Kidney (tissue), 14 donors: ENCODE data around the gene PDE9A. TPM values are rescaled to one million over a fixed set of nuclear protein-coding genes. Genes with fewer than 3 reads are reported as not detected.

Source experiments
- DNase-seq, 5 donors: peaks; one replicate each; pipeline ENCODE4 v3.0.0-alpha.2; 2013 to 2020
- FAIRE-seq: peaks from 2 replicates; lab custom pipeline; 2012; peaks lifted over from hg19 to GRCh38; lab: Jason Lieb, UNC
- H3K27ac ChIP-seq, 2 donors: one replicate each; pipeline ENCODE4 v1.7.0; 2013; ENCODE audit warnings: low read depth in 2 of 2, low read length in 2 of 2, inconsistent platforms in 1 of 2
- H3K27me3 ChIP-seq: one replicate; pipeline ENCODE4 v1.7.1; 2013; ENCODE audit warnings: low read length, inconsistent platforms; ENCODE audit not compliant: control insufficient read depth, insufficient read depth
- H3K36me3 ChIP-seq, 3 donors: one replicate each; pipeline versions ENCODE4 v1.7.0 to v1.7.1; 2013; ENCODE audit warnings: low read length in 3 of 3, control low read depth in 1 of 3, inconsistent platforms in 1 of 3; ENCODE audit not compliant: insufficient read depth in 3 of 3, control insufficient read depth in 2 of 3
- H3K4me1 ChIP-seq, 3 donors: one replicate each; pipeline versions ENCODE4 v1.7.0 to v1.7.1; 2013; ENCODE audit warnings: low read length in 3 of 3, inconsistent platforms in 1 of 3, low read depth in 1 of 3; ENCODE audit not compliant: control insufficient read depth in 2 of 3, insufficient read depth in 2 of 3
- H3K4me3 ChIP-seq, 3 donors: one replicate each; pipeline versions ENCODE4 v1.7.0 to v1.8.1; 2013; ENCODE audit warnings: low read length in 3 of 3, control low read depth in 1 of 3, inconsistent platforms in 1 of 3
- H3K9ac ChIP-seq, 3 donors: one replicate each; pipeline versions ENCODE4 v1.7.0 to v1.7.1; 2013; ENCODE audit warnings: low read length in 3 of 3, control low read depth in 1 of 3, inconsistent platforms in 1 of 3
- H3K9me3 ChIP-seq, 3 donors: one replicate each; pipeline versions ENCODE4 v1.7.0 to v1.7.1; 2013; ENCODE audit warnings: low read length in 3 of 3, control low read depth in 1 of 3, inconsistent platforms in 1 of 3; ENCODE audit not compliant: control insufficient read depth in 2 of 3, insufficient read depth in 1 of 3
- CTCF ChIP-seq: IDR thresholded peaks from 3 replicates; pipeline ENCODE4 v1.5.1; 2012; ENCODE audit warnings: mild to moderate bottlenecking, moderate library complexity, borderline replicate concordance; ENCODE audit not compliant: insufficient read depth; ENCODE audit errors: extremely low read depth
- intact Hi-C: fragments of 100-400 bp; cut with DNase I; formaldehyde crosslinking; loops from one replicate; pipeline ENCODE4 v1.11.1; 2022
- polyA plus RNA-seq: library from polyadenylated mRNA; stranded (reverse); fragments of 350-450 nt; fragmentation: Illumina TruSeq; extraction: RNeasy Lipid Tissue Mini Kit (QIAGEN cat#74804); gene quantifications from one replicate; pipeline ENCODE4 v1.2.3, GENCODE V29; 2014; ENCODE audit warnings: low read depth, low replicate concordance; ENCODE audit not compliant: insufficient read depth
- total RNA-seq: library from RNA; stranded (reverse); fragmentation: NEBNext Ultra II Directional; extraction: Animal tissue kit (Norgen Biotek cat#: 25700); gene quantifications from one replicate; pipeline ENCODE4 v1.2.1, GENCODE V29; 2021
- donor health status: control.
- donor health status: control.
- donor health status: control.
- donor health status: control.
- donor health status: control.
- donor health status: DM: yes; HTN: yes; CAD: no.
- donor health status: Normal renal cell carcinoma (clear cell type).

Gene PDE9A
- total and polyA plus RNA-seq, 2 donors from 2014 or later = 30.1 to 39.0 TPM

- H3K4me1 ChIP-seq = peaks cover 0 to 17% (median 0%) of the 10 kb centered on the region in 3 donors
- no peaks in the 10 kb centered on the region for H3K27me3 ChIP-seq
- H3K27ac ChIP-seq = no peak overlapping the region
- H3K9me3 ChIP-seq = no peaks in the 10 kb centered on the region
- FAIRE-seq (no peak), DNase-seq (no peak)
- no peak for TF ChIP-seq CTCF
- H3K36me3 ChIP-seq = peaks cover 0 to 2% (median 0%) of the 10 kb centered on the region in 3 donors
- intact Hi-C loops = no loop called here
- no peak overlapping the region for H3K4me3 ChIP-seq
- H3K9ac ChIP-seq = no peak overlapping the region
Observed at GRCh38 chr21:42780617-42781016, 127.2 kb downstream of the PDE9A start.

GRCh38 chr21:42781150-42781970 is 127.9 kb downstream of the PDE9A start:
- Histone ChIP-seq H3K27ac (peak overlapping the region; percentile 78 to 83), H3K9me3 (no peaks in the 10 kb centered on the region)

GRCh38 chr21:42781971-42782722 is 128.7 kb downstream of the PDE9A start:
- intact Hi-C loops = no loop called here
- Histone ChIP-seq H3K27ac (peak overlapping the region; percentile 26 to 83), H3K9me3 (no peaks in the 10 kb centered on the region), H3K27me3 (no peaks in the 10 kb centered on the region), H3K4me1 (peaks cover 0 to 17% (median 0%) of the 10 kb centered on the region in 3 donors), H3K36me3 (no peaks in the 10 kb centered on the region), H3K4me3 (no peak overlapping the region), H3K9ac (peak overlapping the region in 1 of 3 donors; percentile 52)
- FAIRE-seq (no peak), DNase-seq (peak; percentile 47 to 86 (median 56))
- no peak for TF ChIP-seq CTCF

More at GRCh38 chr21:42781150-42781970, 127.9 kb downstream of the PDE9A start:
- TF ChIP-seq CTCF = no peak
- DNase-seq (peak; percentile 69 to 82 (median 74)), FAIRE-seq (no peak)
- Histone ChIP-seq H3K4me3 (peak overlapping the region; percentile 7 to 51 (median 28)), H3K9ac (peak overlapping the region in 1 of 3 donors; percentile 52), H3K27me3 (no peaks in the 10 kb centered on the region), H3K36me3 (no peaks in the 10 kb centered on the region), H3K4me1 (peaks cover 0 to 17% (median 0%) of the 10 kb centered on the region in 3 donors)
- intact Hi-C loops = no loop called here
